ENCODE results near the gene TMEM143.
"Not testable (repeated sequence)": the region's sequence is repeated elsewhere in the genome, so short reads cannot be mapped to it uniquely, and the experiment has no call there.

The TMEM143 gene

DNA sequence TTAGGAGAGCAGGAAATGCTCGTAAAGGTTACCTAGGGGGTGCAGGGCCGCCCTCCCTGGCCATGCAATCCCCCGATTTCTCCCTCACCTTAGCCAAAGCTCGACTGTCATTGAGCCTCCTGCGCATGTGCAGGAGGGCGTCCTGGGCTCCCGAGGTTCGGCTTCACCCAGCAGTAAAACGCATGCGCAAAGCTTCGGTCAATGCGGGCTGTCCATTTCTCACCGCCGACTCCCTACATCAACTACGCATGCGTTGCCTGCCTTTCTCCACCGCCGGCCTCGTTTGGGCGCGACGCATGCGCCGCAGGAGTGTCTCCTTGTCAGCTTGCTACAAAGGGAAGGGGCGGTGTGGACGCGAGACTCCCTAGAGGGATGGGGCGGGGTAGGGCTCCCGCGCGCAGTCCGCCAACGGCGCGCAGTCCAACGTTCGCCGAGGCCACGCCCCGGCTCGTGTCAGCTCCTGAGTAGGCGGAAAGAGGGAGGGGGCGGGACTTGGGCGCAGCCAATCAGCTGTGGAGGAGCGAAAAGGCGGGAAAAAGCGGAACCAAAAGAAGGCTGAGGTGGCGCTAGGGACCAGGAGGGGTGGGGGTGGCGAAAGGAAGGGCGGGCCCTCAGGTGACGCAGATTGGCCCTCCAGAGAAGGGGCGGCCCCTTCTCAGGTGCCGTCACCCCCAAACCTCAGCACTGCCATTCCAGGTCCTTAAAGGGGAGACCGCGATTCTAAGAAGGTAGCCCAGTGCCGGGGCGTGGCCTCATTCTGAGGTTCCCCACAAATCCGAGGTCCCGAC is at the start of gene TMEM143, which contains the start of gene SYNGR4:
Gene TMEM143 (minus strand): TSS at position 131 of the 788 bp plus-strand sequence. CDS start 20 bp downstream, at position 111.
Gene SYNGR4 (plus strand): TSS at position 558 of the 788 bp plus-strand sequence. CDS start 1,476 bp downstream, outside the sequence.
- peak; percentile 100 for DNase-seq (ENCODE audit: low spot score)

DNA sequence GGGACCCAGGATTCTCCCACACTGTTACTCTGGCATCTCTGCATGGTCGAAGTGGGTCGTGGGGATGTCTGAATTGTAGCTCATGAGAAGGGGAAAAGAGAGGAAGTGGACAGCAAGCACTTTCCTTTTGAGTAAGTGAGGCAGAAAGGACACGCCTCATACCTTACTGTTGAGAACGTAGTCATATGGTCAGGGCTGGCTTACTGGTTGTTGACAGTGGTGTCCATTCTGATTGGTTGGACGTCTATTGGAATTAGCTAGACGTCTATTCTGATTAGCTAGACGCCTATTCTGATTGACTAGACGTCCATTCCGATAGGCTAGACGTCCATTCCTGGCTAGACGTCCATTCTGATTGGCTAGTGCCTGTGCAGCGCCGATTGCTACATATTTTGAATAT is 42.1 kb upstream of the TMEM143 start:
- DNase-seq (ENCODE audit: low spot score) = peak; percentile 49

DNA sequence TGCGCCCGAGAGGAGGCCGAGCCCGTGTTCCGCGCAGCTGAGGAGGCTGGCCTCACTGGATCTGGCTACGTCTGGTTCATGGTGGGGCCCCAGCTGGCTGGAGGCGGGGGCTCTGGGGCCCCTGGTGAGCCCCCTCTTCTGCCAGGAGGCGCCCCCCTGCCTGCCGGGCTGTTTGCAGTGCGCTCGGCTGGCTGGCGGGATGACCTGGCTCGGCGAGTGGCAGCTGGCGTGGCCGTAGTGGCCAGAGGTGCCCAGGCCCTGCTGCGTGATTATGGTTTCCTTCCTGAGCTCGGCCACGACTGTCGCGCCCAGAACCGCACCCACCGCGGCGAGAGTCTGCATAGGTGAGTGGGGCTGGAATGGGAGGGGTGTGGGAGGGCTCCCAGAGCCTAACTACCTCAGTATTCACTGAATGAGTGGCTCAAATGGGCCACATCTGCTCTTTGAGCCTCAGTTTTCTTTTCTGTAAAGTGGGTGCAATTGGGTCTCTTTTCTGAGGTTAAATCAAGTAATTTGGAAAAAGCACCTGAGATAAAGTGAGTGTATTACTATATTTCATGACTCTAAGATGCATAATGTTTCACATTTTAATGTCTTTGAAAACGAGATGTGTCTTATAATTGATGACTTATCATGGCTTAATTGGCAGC is 41.4 kb upstream of the TMEM143 start:
- DNase-seq (ENCODE audit: low spot score) = no peak

DNA sequence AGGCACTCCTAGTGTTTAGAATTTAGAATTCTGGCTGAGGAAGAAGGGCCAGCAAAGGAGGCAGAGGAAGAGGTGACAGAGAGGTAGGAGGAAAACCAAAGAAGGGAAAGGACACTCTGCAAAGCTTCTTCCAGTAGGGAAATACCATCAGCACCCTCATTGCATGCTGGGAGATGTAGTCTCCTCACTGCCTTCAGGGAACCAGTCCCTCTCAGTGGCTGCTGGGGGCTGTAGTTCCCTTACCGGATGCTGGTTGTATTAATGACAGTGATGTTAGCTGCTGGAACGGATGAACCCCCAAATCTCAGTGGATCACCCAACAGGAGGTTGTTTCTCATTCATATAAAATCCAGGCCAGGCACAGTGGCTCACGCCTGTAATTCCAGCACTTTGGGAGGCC is 39.9 kb upstream of the TMEM143 start:
- peak; percentile 77 for DNase-seq (ENCODE audit: low spot score)

GRCh38 chr19:48401287-48401686 is 37.5 kb upstream of the TMEM143 start:
- no peak for DNase-seq (ENCODE audit: low spot score)

GRCh38 chr19:48400018-48400742 is 36.4 kb upstream of the TMEM143 start:
- peak; percentile 82 for DNase-seq (ENCODE audit: low spot score)

DNA sequence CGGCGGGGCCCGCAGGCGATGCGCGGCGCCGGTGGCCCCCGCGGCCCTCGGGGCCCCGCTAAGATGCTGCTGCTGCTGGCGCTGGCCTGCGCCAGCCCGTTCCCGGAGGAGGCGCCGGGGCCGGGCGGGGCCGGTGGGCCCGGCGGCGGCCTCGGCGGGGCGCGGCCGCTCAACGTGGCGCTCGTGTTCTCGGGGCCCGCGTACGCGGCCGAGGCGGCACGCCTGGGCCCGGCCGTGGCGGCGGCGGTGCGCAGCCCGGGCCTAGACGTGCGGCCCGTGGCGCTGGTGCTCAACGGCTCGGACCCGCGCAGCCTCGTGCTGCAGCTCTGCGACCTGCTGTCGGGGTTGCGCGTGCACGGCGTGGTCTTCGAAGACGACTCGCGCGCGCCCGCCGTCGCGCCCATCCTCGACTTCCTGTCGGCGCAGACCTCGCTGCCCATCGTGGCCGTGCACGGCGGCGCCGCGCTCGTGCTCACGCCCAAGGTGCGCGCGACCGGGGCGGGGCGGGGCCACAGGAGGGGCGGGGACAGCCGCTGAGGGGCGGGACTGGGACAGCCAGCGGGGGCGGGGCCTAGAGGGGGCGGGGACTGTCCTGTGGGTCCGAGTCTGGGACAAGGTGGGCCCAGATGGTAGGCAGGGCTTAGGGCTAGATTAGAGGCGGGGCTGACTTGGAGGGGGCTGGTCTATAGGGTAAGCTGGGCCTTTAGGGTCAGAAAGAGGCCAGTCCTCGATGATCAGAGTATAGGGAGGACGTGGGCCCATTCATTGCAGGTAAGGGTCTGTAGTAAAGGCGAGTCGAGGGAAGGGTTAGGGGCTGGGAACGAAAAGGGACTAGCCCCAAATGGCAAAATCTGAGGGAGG is 34.9 kb upstream of the TMEM143 start:
- peak; percentile 87 for DNase-seq (ENCODE audit: low spot score)

DNA sequence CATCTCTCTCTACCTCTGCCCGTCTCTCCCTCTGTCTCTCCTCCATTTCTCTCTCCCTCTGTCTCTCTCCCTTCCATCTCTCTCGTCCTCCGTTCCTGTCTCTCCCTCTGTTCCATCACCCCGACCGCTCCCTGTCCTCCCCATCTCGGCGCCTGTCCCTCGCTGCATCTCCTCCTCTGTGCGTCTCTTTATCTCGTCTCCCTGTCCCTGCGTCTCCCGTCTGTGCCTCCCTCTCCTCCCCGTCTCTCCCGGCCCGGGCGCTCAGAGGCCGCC is 34.3 kb upstream of the TMEM143 start:
- DNase-seq (ENCODE audit: low spot score) = peak; percentile 43

DNA sequence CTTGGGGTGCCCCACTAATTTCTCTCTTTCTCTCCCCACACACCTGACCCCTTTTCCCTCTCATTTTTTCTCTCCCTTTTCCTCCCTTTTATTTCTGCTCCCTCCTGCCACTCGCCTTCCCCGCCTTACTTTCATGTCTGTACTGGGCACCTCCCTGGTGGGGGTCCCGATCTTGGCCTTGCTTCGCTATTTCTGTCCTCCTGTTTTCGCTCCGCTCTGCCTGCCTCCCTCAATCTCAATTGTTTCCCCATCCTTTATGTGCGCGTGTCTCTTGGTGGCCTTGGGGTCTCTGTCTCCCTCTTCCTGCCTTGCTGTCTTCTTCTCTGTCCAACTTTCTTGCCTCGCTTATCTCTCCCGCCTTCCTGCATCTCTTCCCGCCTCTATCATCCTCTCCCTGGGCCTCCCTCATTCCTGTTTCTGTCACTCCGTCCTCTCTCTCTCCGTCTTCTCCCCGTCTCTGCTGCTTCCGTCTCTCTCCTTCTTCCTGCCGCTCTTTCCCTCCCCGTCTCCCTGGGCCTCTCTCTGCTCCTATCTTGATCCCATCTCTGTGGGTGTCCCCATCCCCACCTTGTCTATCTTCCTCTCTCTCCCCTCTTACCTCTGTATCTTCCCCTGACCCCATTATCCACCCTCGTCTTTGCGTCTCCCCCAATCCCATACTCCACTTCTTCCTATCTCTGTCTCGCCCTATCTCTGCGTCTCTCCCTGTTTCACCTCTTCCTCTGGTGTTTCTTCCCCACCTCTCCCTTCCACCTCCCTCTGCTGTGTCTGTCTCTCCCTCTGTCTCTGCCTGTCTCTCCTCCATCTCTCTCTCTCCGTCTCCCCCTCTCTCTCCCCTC is 33.7 kb upstream of the TMEM143 start:
- no peak for DNase-seq (ENCODE audit: low spot score)

GRCh38 chr19:48396824-48397176 is 33.1 kb upstream of the TMEM143 start:
- no peak for DNase-seq (ENCODE audit: low spot score)

- DNase-seq (ENCODE audit: low spot score) = no peak
Observed at GRCh38 chr19:48396016-48396823, 32.5 kb upstream of the TMEM143 start.

DNA sequence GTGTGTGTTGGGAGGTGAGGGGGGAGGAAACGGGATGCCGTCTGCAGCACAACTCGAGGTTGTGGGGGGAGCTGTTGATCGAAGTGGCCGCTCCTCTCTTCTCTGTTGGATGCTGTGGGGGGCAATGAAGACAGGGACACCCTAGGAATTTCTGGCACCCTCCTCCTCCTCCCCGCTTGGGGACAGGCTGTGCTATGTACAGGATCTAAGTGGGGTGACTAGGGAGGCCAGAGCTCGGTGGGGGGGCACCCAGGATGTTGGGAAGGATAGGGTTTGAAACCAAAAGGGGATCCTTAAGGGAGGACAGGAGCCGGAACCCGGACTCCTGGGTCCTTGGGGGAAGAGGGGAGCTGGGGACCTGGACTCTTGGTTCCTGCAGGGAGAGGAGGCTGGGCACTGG is 31.8 kb upstream of the TMEM143 start:
- DNase-seq (ENCODE audit: low spot score) = no peak

DNA sequence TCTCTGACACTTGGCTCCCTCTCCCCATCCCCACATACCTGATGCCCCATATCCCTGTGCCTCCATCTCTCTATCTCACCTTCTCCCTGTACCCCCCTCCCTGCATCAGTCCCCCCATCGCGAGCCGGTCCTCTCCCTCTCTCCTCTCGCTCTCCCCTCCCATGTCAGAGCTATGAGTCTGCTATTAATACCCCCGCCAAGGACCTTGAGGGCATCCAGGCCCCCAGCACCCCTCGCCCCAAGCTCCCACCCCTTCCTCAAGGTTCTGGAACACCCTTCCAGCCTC is 31.4 kb upstream of the TMEM143 start:
- DNase-seq (ENCODE audit: low spot score) = no peak

DNA sequence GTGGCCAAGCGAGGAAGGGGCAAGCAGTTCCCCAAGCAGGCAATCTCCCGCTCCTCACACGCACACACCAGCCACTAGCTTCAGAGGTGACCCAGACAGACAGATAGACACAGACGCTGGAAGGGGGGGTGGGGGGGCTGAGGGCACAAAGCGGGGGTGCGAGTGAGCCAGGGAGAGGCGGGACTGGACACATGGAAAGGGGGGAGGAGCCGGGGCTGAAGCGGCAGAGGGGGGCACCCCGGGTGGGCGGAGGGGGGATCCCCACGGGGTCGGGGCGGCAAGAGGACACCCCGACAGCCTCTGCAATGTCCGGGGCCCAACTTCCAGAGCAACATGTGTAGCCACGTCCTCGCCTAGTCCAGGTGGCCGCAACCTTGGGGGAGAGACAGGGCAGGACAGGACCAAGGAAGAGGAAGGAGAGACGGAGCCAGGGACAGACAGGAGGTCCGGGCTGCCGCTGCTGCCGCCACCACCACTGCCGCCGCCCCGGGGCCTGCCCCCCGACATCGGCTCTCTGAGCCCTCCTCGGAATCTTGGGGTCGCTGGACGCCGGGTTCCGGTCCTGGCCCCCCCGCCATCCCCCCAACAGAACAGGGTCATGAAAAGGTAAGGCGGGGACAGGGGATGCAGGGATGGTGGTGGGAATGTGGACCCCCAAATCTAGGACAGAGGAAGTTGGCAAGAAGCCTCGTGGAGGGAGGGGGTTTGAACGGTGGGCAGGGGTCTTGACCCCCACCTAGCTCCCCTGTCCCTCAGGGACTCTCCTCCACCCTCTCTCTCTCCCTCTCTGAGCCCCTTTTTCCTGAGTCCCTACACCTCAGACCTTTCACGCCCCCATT is 30.8 kb upstream of the TMEM143 start:
- DNase-seq (ENCODE audit: low spot score) = peak; percentile 58

- peak; percentile 41 for DNase-seq (ENCODE audit: low spot score)
Observed at GRCh38 chr19:48393559-48394330, 30.0 kb upstream of the TMEM143 start, which contains the start of gene GRIN2D. TSS of gene GRIN2D (plus strand) at chr19:48393668. CDS start at chr19:48398393, 4,725 bp downstream.

DNA sequence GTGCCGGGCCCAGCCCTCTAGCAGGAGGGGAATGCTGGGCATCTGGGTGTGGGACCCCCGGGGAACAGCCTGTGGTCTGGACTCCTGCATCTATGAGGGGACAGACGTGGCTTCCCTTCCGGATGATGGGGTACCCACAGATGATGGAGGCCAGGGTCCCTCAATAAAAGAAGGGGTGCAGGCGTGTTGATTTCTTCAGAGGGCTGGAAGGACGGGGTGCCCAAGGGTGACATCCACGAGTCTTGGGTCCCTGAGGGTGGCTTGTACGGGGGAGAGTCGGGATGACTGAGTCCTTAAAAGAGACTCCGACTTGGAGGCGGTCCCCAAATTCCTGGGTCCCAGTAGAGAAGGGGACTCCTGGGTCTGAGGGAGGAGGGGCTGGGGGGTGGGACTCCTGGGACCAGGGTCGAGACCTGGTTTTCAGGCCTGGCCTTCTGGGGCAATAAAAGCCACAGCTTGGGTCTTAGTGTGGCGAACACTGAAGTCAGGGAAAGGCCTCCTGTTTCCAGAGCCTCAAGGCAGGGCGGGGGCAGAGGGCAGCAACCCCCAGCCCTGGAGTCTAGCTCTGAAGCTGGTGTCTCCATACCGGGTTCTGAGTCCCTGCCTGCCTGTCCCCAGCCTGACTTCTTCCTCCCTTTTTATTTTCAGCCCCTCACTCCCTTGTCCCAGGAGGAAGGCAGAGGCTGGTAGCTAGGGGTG is 29.3 kb upstream of the TMEM143 start:
- DNase-seq (ENCODE audit: low spot score) = no peak

DNA sequence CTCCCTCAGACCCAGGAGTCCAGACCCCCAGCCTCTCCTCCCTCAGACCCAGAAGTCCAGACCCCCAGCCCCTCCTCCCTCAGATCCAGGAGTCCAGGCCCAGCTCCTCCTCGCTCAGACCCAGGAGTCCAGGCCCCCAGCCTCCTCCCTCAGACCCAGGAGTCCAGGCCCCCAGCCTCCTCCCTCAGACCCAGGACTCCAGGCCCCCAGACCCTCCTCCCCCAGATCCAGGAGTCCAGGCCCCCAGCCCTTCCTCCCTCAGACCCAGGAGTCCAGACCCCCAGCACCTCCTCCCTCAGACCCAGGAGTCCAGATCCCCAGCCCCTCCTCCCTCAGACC is 28.2 kb upstream of the TMEM143 start:
- DNase-seq (ENCODE audit: low spot score) = not testable (repeated sequence)

All from SW480 (cell line).